Ishikawa (cell line): ENCODE measurements around the gene SMIM3.
"Not testable (repeated sequence)": the region's sequence is repeated elsewhere in the genome, so short reads cannot be mapped to it uniquely, and the experiment has no call there.

ENCODE experiments used
- NFIC ChIP-seq: IDR thresholded peaks from 2 replicates; pipeline ENCODE4 v1.6.1; 2012
- TEAD4 ChIP-seq: IDR thresholded peaks from 2 replicates; pipeline ENCODE4 v1.6.1; 2012
- YY1 ChIP-seq: IDR thresholded peaks from 2 replicates; pipeline ENCODE4 v1.6.1; 2012; ENCODE audit warnings: low read depth

SMIM3 gene

DNA sequence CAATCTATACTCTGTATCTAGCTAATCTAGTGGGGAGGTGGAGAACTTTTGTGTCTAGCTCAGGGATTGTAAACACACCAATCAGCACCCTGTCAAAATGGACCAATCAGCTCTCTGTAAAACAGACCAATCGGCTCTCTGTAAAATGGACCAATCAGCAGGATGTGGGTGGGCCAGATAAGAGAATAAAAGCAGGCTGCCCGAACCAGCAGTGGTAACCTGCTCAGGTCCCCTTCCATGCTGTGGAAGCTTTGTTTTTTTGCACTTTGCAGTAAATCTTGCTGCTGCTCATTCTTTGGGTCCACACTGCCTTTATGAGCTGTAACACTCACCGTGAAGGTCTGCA lies 67.7 kb downstream of the SMIM3 start, which contains the start of gene IRGM:
Gene IRGM (plus strand): TSS at position 214 of the 346 bp plus-strand sequence. CDS start 1,603 bp downstream, outside the sequence.
- not testable (repeated sequence) for TF ChIP-seq TEAD4, NFIC, YY1
